GM12878 (cell line): ENCODE results near the gene NR1I2. TPM values are rescaled to one million over a fixed set of nuclear protein-coding genes. Genes with fewer than 3 reads are reported as not detected.

Experiments
- ATAC-seq: fragments of 200-7000 bp; cut with Tn5 transposase; 3 replicates; pipeline ENCODE4 v1.9.1; 2020; ENCODE audit warnings: mild to moderate bottlenecking, moderate library complexity
- BruUV-seq: library from RNA; stranded (reverse); fragments of 400-500 nt; replicated peaks from 2 replicates; lab custom pipeline; 2021; lab: Mats Ljungman, UMichigan
- CTCF ChIA-PET: fragments of 300-600 bp; sonication (Branson Sonifier 250); formaldehyde crosslinking; extraction: SDS; loops from one replicate; lab custom pipeline; 2021; ENCODE audit warnings: inconsistent platforms; lab: Yijun Ruan, JAX
- POLR2A ChIA-PET: fragments of 350-600 bp; formaldehyde crosslinking; extraction: SDS; loops from one replicate; lab custom pipeline; 2021; ENCODE audit warnings: inconsistent platforms; lab: Charles Lee
- RAD21 ChIA-PET: fragments of 300-600 bp; sonication (Branson Sonifier 250); formaldehyde crosslinking; loops from one replicate; lab custom pipeline; 2023; ENCODE audit warnings: antibody characterized with exemption; ENCODE audit not compliant: unreplicated experiment; lab: Charles Lee
- SMC1A ChIA-PET: fragments of 300-600 bp; sonication (Branson Sonifier 250); formaldehyde crosslinking; loops from one replicate; lab custom pipeline; 2023; ENCODE audit not compliant: unreplicated experiment, uncharacterized antibody; lab: Charles Lee
- DNase-seq: peaks from one replicate; pipeline ENCODE4 v3.0.0-alpha.2; 2011; ENCODE audit warnings: low read depth, low spot score
- FAIRE-seq: peaks from 3 replicates; lab custom pipeline; 2011; peaks lifted over from hg19 to GRCh38; lab: Jason Lieb, UNC
- H2AFZ ChIP-seq: 2 replicates; pipeline ENCODE4 v1.6.0; 2011; ENCODE audit warnings: low read depth, low read length, control low read depth; ENCODE audit not compliant: control insufficient read depth
- H3K27ac ChIP-seq: 2 replicates; pipeline ENCODE4 v1.5.1; 2011; ENCODE audit warnings: control low read depth; ENCODE audit not compliant: control insufficient read depth, insufficient read depth
- H3K27me3 ChIP-seq, 2 experiments: replicated peaks in 1 of 2; 2 replicates each; pipeline versions ENCODE4 v1.6.0 to v1.6.1; 2011; ENCODE audit warnings: low read length in 1 of 2; ENCODE audit not compliant: control insufficient read depth in 2 of 2, insufficient read depth in 2 of 2
- H3K36me3 ChIP-seq, 2 experiments: 2 replicates each; pipeline ENCODE4 v1.5.1; 2011; ENCODE audit warnings: low read length in 1 of 2; ENCODE audit not compliant: control insufficient read depth in 2 of 2, insufficient read depth in 2 of 2
- H3K4me1 ChIP-seq: 2 replicates; pipeline ENCODE4 v1.6.1; 2011; ENCODE audit warnings: mild to moderate bottlenecking, low read length, moderate library complexity, mixed read lengths; ENCODE audit not compliant: control insufficient read depth, insufficient read depth
- H3K4me2 ChIP-seq: 2 replicates; pipeline ENCODE4 v1.6.0; 2011; ENCODE audit warnings: control low read depth; ENCODE audit not compliant: control insufficient read depth, insufficient read depth
- H3K4me3 ChIP-seq: fragments of 200-600 bp; sonication (generic); 2 replicates; pipeline ENCODE4 v1.5.1; 2016
- H3K79me2 ChIP-seq: 2 replicates; pipeline ENCODE4 v1.6.0; 2011; ENCODE audit warnings: low read length; ENCODE audit not compliant: control insufficient read depth, insufficient read depth
- H3K9ac ChIP-seq: 2 replicates; pipeline ENCODE4 v1.8.0; 2011; ENCODE audit warnings: low read length, control low read depth, mixed read lengths; ENCODE audit not compliant: control insufficient read depth, insufficient read depth
- H3K9me3 ChIP-seq: replicated peaks from 3 replicates; pipeline ENCODE4 v1.5.1; 2011; ENCODE audit warnings: mild to moderate bottlenecking, low read length; ENCODE audit not compliant: control insufficient read depth, insufficient read depth
- H4K20me1 ChIP-seq: 2 replicates; pipeline ENCODE4 v1.6.0; 2011; ENCODE audit not compliant: control insufficient read depth, insufficient read depth
- HDGF ChIP-seq: fragments of 450-650 bp; IDR thresholded peaks from 2 replicates; pipeline ENCODE4 v1.6.1; 2016; ENCODE audit warnings: antibody characterized with exemption
- LARP7 ChIP-seq: fragments of 450-650 bp; IDR thresholded peaks from 2 replicates; pipeline ENCODE4 v1.6.1; 2017; ENCODE audit warnings: mild to moderate bottlenecking
- MXI1 ChIP-seq: fragments of 150-350 bp; IDR thresholded peaks from 2 replicates; pipeline ENCODE4 v1.6.1; 2011; ENCODE audit warnings: low read depth, mild to moderate bottlenecking, inconsistent platforms, low read length, improper control_type of control experiment
- NBN ChIP-seq: fragments of 450-650 bp; IDR thresholded peaks from 2 replicates; pipeline ENCODE4 v1.6.1; 2016
- STAT1 ChIP-seq: fragments of 450-650 bp; conservative IDR thresholded peaks from 2 replicates; pipeline ENCODE4 v1.6.1; 2014; ENCODE audit warnings: antibody characterized with exemption, mild to moderate bottlenecking
- WGBS: methylation state at CpG from one replicate; pipeline ENCODE4 v1.1.6; 2016; ENCODE audit warnings: low lambda C conversion rate; ENCODE audit not compliant: insufficient replicate concordance, insufficient coverage; ENCODE audit errors: missing lambda C conversion rate; 5-methylcytosine and 5-hydroxymethylcytosine counted together
- in situ Hi-C: fragments of 300-500 bp; cut with MboI; formaldehyde crosslinking; loops from 9 replicates; pipeline ENCODE4 v1.14.3; 2018; ENCODE audit warnings: mixed read lengths
- intact Hi-C: fragments of 100-400 bp; cut with micrococcal nuclease; formaldehyde crosslinking; loops from one replicate; pipeline ENCODE4 v1.14.2; 2022; ENCODE audit not compliant: unreplicated experiment
- polyA plus RNA-seq, 11 experiments: library from polyadenylated mRNA; depleted of rRNA in 4 of 11; unstranded in 6 of 11; stranded (reverse) in 5 of 11; fragments of >200 nt; fragmentation: Nextera tagmentation in 4 of 11; fragmentation: Illumina TruSeq in 1 of 11; extraction: Ambion mirVana in 4 of 11; extraction: Trizol in 1 of 11; gene quantifications; 1 replicate in 1 of 11; 2 replicates in 10 of 11; pipeline versions ENCODE4 v1.2.1 to v1.2.3, GENCODE V29; 2011 to 2016; ENCODE audit warnings: inconsistent platforms in 2 of 11, missing spikeins in 2 of 11, low read depth in 1 of 11
- total RNA-seq, 4 experiments: library from RNA; depleted of rRNA in 3 of 4; stranded (reverse); fragments of >200 nt in 3 of 4; fragmentation: Illumina TruSeq in 1 of 4; extraction: Trizol in 1 of 4; gene quantifications; 2 replicates each; pipeline versions ENCODE4 v1.2.1 to v1.2.3, GENCODE V29; 2013 to 2021
- TF ChIP-seq, protein P1 (sequence below): fragments of 450-650 bp; IDR thresholded peaks from 2 replicates; pipeline ENCODE4 v1.6.1; 2017; ENCODE audit warnings: mild to moderate bottlenecking, moderate library complexity
- TF ChIP-seq, protein P2 (sequence below): fragments of 450-650 bp; IDR thresholded peaks from 2 replicates; pipeline ENCODE4 v1.6.1; 2018; ENCODE audit warnings: mild to moderate bottlenecking, low read depth, moderate library complexity; ENCODE audit not compliant: partially characterized antibody

Gene NR1I2
- total and polyA plus RNA-seq, 10 of the 15 experiments (the other 5 are each of a cell fraction or from before 2014, with no cell fraction given) = 0.03 to 1.0 (median 0.39) TPM

DNA sequence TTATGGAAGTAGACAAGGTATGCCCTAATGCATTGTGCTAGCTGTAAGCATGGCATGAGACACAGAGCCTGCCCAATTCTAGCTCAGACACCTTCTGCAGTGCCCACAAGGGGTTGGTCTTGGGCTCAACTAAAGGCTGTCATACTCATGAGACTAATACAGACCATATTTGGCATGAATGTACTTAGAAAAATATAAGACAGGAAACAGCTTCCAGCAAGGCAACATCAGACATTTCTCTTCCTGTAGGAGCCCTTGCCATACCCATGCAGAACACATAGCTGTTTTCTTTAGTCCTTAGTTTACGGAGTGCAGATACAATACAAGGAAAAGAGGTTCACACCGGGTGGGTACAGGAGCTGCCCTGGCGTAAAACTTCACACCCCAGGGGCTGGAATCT is 30.5 kb upstream of the NR1I2 start:
- H2AFZ ChIP-seq = no peak overlapping the region
- H3K36me3 ChIP-seq = no peaks in the 10 kb centered on the region
- BruUV-seq = no TSS peak
- H3K4me1 ChIP-seq = no peaks in the 10 kb centered on the region
- WGBS = 72% methylated on average over 3 of the region's 3 CpGs
- RAD21 ChIA-PET = interaction anchor here (0.9 kb wide), 1 partner anchor 10 kb away, joined by 3 read pairs; no protein-coding TSS in a partner anchor
- FAIRE-seq = no peak
- H3K27ac ChIP-seq = no peak overlapping the region
- CTCF ChIA-PET = interaction anchor here (0.5 to 2.4 kb wide), 4 partner anchors 9 to 351 kb away, joined by 3 to 8 read pairs (median 6); no protein-coding TSS in a partner anchor
- no peak; the same call in 2 of the 3 replicates for ATAC-seq
- no peaks in the 10 kb centered on the region for H3K79me2 ChIP-seq
- SMC1A ChIA-PET = interaction anchor here (0.7 to 1.5 kb wide), 3 partner anchors 10 to 42 kb away, joined by 3 to 6 read pairs (median 4); no protein-coding TSS in a partner anchor
- no peak overlapping the region for H3K4me2 ChIP-seq
- intact Hi-C loops = no loop called here
- H3K9ac ChIP-seq = no peak overlapping the region
- H4K20me1 ChIP-seq = no peaks in the 10 kb centered on the region
- in situ Hi-C loops = no loop called here
- POLR2A ChIA-PET = interaction anchor here (0.8 kb wide), 1 partner anchor 65 kb away, joined by 4 read pairs; no protein-coding TSS in a partner anchor
- no peak overlapping the region for H3K4me3 ChIP-seq
- H3K9me3 ChIP-seq = no peaks in the 10 kb centered on the region; the same call in 2 of the 3 replicates
- no peaks in the 10 kb centered on the region for H3K27me3 ChIP-seq
- no peak for DNase-seq
- TF ChIP-seq NBN = no peak
- TF ChIP-seq MXI1 = no peak
- TF ChIP-seq STAT1 = no peak
- no peak for TF ChIP-seq LARP7
- TF ChIP-seq, protein P1, sequence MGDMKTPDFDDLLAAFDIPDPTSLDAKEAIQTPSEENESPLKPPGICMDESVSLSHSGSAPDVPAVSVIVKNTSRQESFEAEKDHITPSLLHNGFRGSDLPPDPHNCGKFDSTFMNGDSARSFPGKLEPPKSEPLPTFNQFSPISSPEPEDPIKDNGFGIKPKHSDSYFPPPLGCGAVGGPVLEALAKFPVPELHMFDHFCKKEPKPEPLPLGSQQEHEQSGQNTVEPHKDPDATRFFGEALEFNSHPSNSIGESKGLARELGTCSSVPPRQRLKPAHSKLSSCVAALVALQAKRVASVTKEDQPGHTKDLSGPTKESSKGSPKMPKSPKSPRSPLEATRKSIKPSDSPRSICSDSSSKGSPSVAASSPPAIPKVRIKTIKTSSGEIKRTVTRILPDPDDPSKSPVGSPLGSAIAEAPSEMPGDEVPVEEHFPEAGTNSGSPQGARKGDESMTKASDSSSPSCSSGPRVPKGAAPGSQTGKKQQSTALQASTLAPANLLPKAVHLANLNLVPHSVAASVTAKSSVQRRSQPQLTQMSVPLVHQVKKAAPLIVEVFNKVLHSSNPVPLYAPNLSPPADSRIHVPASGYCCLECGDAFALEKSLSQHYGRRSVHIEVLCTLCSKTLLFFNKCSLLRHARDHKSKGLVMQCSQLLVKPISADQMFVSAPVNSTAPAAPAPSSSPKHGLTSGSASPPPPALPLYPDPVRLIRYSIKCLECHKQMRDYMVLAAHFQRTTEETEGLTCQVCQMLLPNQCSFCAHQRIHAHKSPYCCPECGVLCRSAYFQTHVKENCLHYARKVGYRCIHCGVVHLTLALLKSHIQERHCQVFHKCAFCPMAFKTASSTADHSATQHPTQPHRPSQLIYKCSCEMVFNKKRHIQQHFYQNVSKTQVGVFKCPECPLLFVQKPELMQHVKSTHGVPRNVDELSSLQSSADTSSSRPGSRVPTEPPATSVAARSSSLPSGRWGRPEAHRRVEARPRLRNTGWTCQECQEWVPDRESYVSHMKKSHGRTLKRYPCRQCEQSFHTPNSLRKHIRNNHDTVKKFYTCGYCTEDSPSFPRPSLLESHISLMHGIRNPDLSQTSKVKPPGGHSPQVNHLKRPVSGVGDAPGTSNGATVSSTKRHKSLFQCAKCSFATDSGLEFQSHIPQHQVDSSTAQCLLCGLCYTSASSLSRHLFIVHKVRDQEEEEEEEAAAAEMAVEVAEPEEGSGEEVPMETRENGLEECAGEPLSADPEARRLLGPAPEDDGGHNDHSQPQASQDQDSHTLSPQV = no peak
- TF ChIP-seq, protein P2, sequence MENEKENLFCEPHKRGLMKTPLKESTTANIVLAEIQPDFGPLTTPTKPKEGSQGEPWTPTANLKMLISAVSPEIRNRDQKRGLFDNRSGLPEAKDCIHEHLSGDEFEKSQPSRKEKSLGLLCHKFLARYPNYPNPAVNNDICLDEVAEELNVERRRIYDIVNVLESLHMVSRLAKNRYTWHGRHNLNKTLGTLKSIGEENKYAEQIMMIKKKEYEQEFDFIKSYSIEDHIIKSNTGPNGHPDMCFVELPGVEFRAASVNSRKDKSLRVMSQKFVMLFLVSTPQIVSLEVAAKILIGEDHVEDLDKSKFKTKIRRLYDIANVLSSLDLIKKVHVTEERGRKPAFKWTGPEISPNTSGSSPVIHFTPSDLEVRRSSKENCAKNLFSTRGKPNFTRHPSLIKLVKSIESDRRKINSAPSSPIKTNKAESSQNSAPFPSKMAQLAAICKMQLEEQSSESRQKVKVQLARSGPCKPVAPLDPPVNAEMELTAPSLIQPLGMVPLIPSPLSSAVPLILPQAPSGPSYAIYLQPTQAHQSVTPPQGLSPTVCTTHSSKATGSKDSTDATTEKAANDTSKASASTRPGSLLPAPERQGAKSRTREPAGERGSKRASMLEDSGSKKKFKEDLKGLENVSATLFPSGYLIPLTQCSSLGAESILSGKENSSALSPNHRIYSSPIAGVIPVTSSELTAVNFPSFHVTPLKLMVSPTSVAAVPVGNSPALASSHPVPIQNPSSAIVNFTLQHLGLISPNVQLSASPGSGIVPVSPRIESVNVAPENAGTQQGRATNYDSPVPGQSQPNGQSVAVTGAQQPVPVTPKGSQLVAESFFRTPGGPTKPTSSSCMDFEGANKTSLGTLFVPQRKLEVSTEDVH = no peak
- no peak for TF ChIP-seq HDGF
